ENCODE data around the gene ANKS1A. TPM values are rescaled to one million over a fixed set of nuclear protein-coding genes. Genes with fewer than 3 reads are reported as not detected.

The ANKS1A gene
- total and polyA plus RNA-seq, 11 donors, result 11.0 to 49.5 (median 29.3) TPM

DNA sequence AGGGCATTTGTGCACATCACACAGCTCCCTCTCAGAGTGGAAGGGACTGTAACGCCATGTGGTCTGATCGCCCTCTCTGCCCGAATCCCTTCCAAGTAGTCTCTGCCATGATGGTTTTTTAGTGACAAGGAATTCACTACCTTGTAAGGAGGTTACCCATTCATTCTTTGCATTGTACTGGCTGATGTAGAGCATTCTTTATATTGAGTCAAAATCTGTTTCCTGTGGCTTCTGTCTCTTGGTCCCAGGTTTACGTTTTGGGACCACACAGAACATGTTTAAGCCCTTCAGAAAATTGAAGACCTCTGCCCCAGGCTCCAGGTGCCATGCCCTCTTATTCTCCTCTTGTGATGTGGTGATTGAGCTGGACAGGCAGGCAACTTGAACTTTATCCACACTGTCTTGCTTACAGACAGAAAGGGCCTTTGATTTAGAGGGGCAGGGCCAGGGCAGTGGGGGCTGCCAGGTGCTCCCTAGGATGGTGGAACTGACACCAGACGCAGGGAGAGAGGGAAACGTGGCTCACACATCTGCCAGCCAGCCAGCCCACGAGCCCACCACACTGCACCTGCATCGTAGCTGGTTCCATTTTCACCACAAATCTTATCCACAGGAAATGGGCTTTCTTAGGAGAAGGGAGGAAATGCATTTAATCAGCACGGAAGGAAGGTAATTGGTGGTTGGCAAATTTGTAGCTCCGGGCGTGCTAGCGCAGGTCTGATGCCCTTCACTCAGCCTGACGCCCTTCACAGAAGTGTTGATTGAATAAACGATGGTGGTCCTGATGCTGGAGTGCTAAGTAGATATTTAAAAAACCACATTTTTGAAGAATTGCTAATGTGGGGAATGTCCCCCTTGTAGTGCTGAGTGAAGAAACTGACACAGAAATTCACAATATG lies 173.9 kb downstream of the ANKS1A start:
- Histone ChIP-seq H3K36me3 (peaks cover 0 to 90% (median 76%) of the 10 kb centered on the region in 9 donors), H3K27me3 (no peaks in the 10 kb centered on the region), H3K9me3 (no peaks in the 10 kb centered on the region), H3K4me3 (no peak overlapping the region), H3K27ac (peak overlapping the region in 8 of 12 donors; percentile 60 to 84 (median 76)), H3K4me1 (peaks cover 0 to 70% (median 37%) of the 10 kb centered on the region in 12 donors)
- TF ChIP-seq POLR2A (IDR thresholded peaks at IDR 0.05), result no peak
- TF ChIP-seq, protein P1, sequence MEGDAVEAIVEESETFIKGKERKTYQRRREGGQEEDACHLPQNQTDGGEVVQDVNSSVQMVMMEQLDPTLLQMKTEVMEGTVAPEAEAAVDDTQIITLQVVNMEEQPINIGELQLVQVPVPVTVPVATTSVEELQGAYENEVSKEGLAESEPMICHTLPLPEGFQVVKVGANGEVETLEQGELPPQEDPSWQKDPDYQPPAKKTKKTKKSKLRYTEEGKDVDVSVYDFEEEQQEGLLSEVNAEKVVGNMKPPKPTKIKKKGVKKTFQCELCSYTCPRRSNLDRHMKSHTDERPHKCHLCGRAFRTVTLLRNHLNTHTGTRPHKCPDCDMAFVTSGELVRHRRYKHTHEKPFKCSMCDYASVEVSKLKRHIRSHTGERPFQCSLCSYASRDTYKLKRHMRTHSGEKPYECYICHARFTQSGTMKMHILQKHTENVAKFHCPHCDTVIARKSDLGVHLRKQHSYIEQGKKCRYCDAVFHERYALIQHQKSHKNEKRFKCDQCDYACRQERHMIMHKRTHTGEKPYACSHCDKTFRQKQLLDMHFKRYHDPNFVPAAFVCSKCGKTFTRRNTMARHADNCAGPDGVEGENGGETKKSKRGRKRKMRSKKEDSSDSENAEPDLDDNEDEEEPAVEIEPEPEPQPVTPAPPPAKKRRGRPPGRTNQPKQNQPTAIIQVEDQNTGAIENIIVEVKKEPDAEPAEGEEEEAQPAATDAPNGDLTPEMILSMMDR (IDR thresholded peaks at IDR 0.05), result no peak
- ATAC-seq (no peak), DNase-seq (peak in 1 of 5 donors; percentile 2)
- intact Hi-C loops (cut with DNase I), result loop anchor here in 3 of 10 donors (5.0 kb wide), 2 partner anchors 46 to 71 kb away; no protein-coding TSS in a partner anchor
- WGBS, 4 donors, result 69 to 79% (median 70%) methylated on average over 12 to 14 of the region's 14 CpGs

DNA sequence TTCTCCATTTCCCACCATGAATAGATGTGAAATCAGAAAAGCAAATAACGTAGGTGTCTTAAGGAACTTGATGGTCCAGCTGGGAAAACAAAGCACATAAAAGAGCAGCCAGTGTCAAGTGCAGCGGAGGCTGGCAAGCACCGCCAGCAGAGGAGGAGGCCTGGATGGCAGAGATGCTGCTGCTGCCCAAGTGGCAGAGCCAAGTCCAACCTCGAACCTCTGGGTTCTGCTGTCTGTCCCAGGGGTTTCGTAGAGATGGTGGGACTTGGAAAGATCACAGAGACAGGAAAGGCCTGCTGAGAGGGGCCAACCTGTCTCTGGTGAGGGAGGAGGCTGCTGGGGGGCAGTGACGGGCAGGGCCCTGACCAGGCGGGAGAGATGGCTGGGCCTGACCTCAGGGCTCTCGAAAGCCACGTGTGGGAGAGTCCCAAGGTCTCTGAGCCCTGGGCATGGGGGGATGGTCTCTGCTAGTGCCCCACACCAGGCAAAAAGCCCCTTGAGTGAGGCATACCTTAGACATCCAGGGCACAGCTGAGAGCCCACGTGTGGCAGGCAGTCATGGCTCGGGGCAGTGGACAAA lies 174.7 kb downstream of the ANKS1A start:
- Histone ChIP-seq H3K4me1 (peaks cover 0 to 64% (median 30%) of the 10 kb centered on the region in 12 donors), H3K27ac (peak overlapping the region; percentile 38 to 84 (median 74)), H3K9me3 (no peaks in the 10 kb centered on the region), H3K27me3 (no peaks in the 10 kb centered on the region), H3K4me3 (no peak overlapping the region), H3K36me3 (peaks cover 0 to 87% (median 71%) of the 10 kb centered on the region in 9 donors)
- WGBS, 4 donors, result 42 to 60% (median 48%) methylated on average over 11 of the region's 11 CpGs
- TF ChIP-seq POLR2A (IDR thresholded peaks at IDR 0.05), result no peak
- TF ChIP-seq, protein P1 (IDR thresholded peaks at IDR 0.05), result no peak
- ATAC-seq (peak in 2 of 4 donors; percentile 2 to 21), DNase-seq (peak in 1 of 5 donors; percentile 27)
- intact Hi-C loops (cut with DNase I), result loop anchor here in 3 of 10 donors (5.0 kb wide), 2 partner anchors 46 to 71 kb away; no protein-coding TSS in a partner anchor

DNA sequence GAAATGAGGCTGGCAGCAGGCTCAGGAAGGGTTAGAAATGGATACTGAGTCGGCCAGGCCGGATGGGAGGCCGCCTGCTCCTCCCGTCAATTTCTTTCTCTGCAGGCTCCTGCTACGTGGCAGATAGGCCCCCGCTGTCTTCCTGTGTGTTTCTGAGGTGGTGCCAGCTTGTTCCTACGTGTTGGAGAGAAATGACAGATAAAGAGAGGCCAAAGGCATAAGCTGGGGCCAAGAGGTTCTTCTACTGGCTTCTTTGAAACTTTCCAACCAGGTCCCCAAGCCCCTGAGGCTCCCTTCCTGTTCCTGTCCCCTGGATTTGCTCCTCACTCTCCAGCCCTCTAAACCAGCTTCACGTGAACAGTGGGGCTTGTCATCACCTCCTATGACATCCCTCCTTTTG lies 175.2 kb downstream of the ANKS1A start:
- peaks cover 0 to 83% (median 67%) of the 10 kb centered on the region in 9 donors for H3K36me3 ChIP-seq
- no peaks in the 10 kb centered on the region for H3K9me3 ChIP-seq
- peak overlapping the region; percentile 38 to 84 (median 74) for H3K27ac ChIP-seq
- WGBS, 4 donors, result 21 to 31% (median 21%) methylated on average over 8 of the region's 8 CpGs
- TF ChIP-seq, protein P1 (IDR thresholded peaks at IDR 0.05), result no peak
- no peak for TF ChIP-seq POLR2A (IDR thresholded peaks at IDR 0.05)
- peaks cover 0 to 59% (median 26%) of the 10 kb centered on the region in 12 donors for H3K4me1 ChIP-seq
- ATAC-seq (peak; percentile 29 to 71 (median 54)), DNase-seq (peak in 3 of 5 donors; percentile 46 to 69 (median 61))
- no peak overlapping the region for H3K4me3 ChIP-seq
- H3K27me3 ChIP-seq, result no peaks in the 10 kb centered on the region
- intact Hi-C loops (cut with DNase I), result loop anchor here in 3 of 10 donors (5.0 kb wide), 2 partner anchors 47 to 72 kb away; no protein-coding TSS in a partner anchor
